ENCODE results near the gene LMF1.
"Not testable (repeated sequence)": the region's sequence is repeated elsewhere in the genome, so short reads cannot be mapped to it uniquely, and the experiment has no call there.

The LMF1 gene

DNA sequence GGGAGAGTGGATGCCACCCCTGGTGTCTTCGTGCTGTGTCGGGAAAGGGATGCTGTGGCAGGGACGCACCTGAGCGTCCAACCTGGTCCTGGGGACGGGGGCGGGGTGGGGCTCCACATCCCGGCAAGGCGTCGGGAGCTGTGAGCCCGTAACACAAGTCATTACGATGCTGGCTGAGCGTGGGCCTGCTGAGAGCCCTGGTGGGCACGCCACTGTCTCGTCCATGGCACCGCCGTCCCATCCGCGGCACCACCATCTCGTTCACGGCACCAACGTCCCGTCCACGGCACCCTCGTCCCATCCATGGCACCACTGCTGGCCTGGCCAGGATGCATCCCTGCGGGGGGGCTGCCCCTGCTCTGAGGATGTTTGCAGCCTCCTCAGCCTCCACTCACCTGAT is 146.2 kb downstream of the LMF1 start:
- Histone ChIP-seq H3K36me3 (no peaks in the 10 kb centered on the region), H3K4me3 (ENCODE audit: low read depth, low read length) (no peak overlapping the region), H3K27me3 (peaks cover 26% of the 10 kb centered on the region), H3K9me3 (no peaks in the 10 kb centered on the region), H3K4me1 (peaks cover 4% of the 10 kb centered on the region; the same call in 1 of the 2 replicates)
- TF ChIP-seq, protein P1, sequence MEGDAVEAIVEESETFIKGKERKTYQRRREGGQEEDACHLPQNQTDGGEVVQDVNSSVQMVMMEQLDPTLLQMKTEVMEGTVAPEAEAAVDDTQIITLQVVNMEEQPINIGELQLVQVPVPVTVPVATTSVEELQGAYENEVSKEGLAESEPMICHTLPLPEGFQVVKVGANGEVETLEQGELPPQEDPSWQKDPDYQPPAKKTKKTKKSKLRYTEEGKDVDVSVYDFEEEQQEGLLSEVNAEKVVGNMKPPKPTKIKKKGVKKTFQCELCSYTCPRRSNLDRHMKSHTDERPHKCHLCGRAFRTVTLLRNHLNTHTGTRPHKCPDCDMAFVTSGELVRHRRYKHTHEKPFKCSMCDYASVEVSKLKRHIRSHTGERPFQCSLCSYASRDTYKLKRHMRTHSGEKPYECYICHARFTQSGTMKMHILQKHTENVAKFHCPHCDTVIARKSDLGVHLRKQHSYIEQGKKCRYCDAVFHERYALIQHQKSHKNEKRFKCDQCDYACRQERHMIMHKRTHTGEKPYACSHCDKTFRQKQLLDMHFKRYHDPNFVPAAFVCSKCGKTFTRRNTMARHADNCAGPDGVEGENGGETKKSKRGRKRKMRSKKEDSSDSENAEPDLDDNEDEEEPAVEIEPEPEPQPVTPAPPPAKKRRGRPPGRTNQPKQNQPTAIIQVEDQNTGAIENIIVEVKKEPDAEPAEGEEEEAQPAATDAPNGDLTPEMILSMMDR (IDR thresholded peaks at IDR 0.05; ENCODE audit: low read depth, low read length): no peak
- no peak for DNase-seq

DNA sequence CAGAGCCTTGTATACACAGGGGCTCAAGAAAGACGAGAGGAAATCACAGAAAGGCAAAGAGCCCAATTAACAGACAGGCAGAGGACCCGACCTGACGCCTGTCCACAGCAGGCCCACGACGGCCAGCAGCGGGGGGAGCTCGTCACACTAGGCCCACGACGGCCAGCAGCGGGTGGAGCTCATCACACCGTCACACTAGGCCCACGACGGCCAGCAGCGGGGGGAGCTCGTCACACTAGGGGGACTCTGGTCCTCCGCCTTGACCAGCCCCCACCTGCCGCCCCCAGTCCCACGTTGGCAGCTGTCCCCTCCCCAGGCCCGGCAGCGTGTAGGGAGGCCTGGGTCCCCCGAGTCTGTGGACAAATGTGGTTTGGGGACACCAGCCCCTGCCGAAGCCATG is 146.6 kb downstream of the LMF1 start:
- Histone ChIP-seq H3K27me3 (peaks cover 30% of the 10 kb centered on the region), H3K4me3 (ENCODE audit: low read depth, low read length) (no peak overlapping the region), H3K4me1 (peaks cover 4% of the 10 kb centered on the region; the same call in 1 of the 2 replicates), H3K9me3 (no peaks in the 10 kb centered on the region), H3K36me3 (no peaks in the 10 kb centered on the region)
- TF ChIP-seq, protein P1 (IDR thresholded peaks at IDR 0.05; ENCODE audit: low read depth, low read length): no peak
- DNase-seq: no peak

- H3K36me3 ChIP-seq: no peaks in the 10 kb centered on the region
- TF ChIP-seq, protein P1 (IDR thresholded peaks at IDR 0.05; ENCODE audit: low read depth, low read length): no peak
- H3K4me3 ChIP-seq (ENCODE audit: low read depth, low read length): no peak overlapping the region
- H3K4me1 ChIP-seq: peaks cover 4% of the 10 kb centered on the region; the same call in 1 of the 2 replicates
- DNase-seq: no peak
- H3K9me3 ChIP-seq: no peaks in the 10 kb centered on the region
- H3K27me3 ChIP-seq: peaks cover 40% of the 10 kb centered on the region
Measured at GRCh38 chr16:822909-823297, 147.9 kb downstream of the LMF1 start.

GRCh38 chr16:822174-822908 is 148.4 kb downstream of the LMF1 start:
- no peak for DNase-seq
- H3K27me3 ChIP-seq: peaks cover 46% of the 10 kb centered on the region
- H3K36me3 ChIP-seq: no peaks in the 10 kb centered on the region
- H3K4me1 ChIP-seq: peaks cover 4% of the 10 kb centered on the region; the same call in 1 of the 2 replicates
- no peak overlapping the region for H3K4me3 ChIP-seq (ENCODE audit: low read depth, low read length)
- no peaks in the 10 kb centered on the region for H3K9me3 ChIP-seq
- TF ChIP-seq, protein P1 (IDR thresholded peaks at IDR 0.05; ENCODE audit: low read depth, low read length): no peak

GRCh38 chr16:821751-822150 is 149.0 kb downstream of the LMF1 start:
- no peak for DNase-seq
- Histone ChIP-seq H3K9me3 (no peaks in the 10 kb centered on the region), H3K4me1 (peaks cover 4% of the 10 kb centered on the region; the same call in 1 of the 2 replicates), H3K4me3 (ENCODE audit: low read depth, low read length) (no peak overlapping the region), H3K36me3 (no peaks in the 10 kb centered on the region), H3K27me3 (peaks cover 52% of the 10 kb centered on the region)
- TF ChIP-seq, protein P1 (IDR thresholded peaks at IDR 0.05; ENCODE audit: low read depth, low read length): no peak

- H3K36me3 ChIP-seq: no peaks in the 10 kb centered on the region
- no peak for DNase-seq
- H3K9me3 ChIP-seq: no peaks in the 10 kb centered on the region
- no peak overlapping the region for H3K4me3 ChIP-seq (ENCODE audit: low read depth, low read length)
- peaks cover 4% of the 10 kb centered on the region; the same call in 1 of the 2 replicates for H3K4me1 ChIP-seq
- TF ChIP-seq, protein P1 (IDR thresholded peaks at IDR 0.05; ENCODE audit: low read depth, low read length): no peak
- H3K27me3 ChIP-seq: peaks cover 58% of the 10 kb centered on the region
Measured at GRCh38 chr16:820748-821147, 150.0 kb downstream of the LMF1 start.

DNA sequence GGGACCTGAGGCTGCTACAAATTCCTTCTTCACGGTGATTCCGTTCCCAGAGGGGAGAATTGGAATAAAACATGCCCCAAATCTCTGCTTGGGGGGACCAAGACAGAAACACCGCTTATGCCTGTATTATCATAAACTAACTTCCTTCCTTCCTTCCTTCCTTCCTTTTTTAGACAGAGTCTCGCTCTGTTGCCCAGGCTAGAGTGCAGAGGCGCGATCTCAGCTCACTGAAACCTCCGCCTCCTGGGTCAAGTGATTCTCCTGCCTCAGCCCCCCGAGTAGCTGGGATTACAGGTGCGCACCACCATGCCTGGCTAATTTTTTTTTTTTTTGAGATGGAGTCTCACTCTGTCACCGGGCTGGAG is 150.8 kb downstream of the LMF1 start:
- H3K9me3 ChIP-seq; DNase-seq; H3K4me3 ChIP-seq (ENCODE audit: low read depth, low read length); H3K36me3 ChIP-seq; H3K4me1 ChIP-seq: not testable (repeated sequence)
- peaks cover 52% of the 10 kb centered on the region for H3K27me3 ChIP-seq
